HG03521 (cell line): ENCODE data around the gene CAMK1D.
"Not testable (repeated sequence)": the region's sequence is repeated elsewhere in the genome, so short reads cannot be mapped to it uniquely, and the experiment has no call there.

Experiments
- ATAC-seq: cut with Tn5 transposase; IDR thresholded peaks from one replicate; pipeline ENCODE4 v1.9.1; 2021; ENCODE audit warnings: mild to moderate bottlenecking, moderate library complexity; ENCODE audit not compliant: unreplicated experiment

Gene CAMK1D

DNA sequence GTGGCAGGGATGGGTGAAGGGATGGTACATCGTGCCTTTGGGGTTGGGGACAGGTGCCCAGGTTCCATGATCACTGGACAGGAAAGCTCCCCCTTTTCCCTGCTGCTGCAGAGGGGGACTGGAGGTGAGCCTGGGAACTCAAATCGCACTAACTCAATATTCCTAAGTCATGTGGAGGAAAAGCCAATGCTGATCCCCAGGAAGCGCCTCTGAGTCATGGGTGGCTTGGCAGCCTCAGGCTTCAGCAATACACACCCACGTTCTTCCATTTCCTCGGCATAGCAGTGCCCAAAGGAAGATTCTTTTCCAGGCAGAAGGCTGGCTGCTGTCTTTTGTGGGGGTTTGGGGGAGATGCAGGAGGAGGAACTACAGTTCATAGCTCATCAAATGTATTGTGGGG, 486.4 kb downstream of the CAMK1D start:
- no peak for ATAC-seq

DNA sequence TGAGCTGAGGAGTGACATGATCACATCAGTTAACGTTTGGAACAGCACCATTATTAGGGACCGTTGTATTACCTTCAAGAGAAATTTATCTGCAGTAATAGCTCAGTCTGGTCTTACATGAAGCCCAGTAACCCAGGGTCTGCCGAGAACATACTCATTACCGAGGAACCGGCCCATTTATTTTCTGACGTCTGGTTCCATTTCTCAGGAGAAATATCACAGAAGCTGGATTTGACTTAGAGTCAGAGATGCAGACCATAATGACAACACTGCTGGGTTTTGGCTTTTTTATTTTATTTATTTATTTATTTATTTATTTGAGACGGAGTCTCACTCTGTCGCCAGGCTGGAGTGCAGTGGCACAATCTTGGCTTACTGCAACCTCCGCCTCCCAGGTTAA, 489.0 kb downstream of the CAMK1D start:
- no peak for ATAC-seq

DNA sequence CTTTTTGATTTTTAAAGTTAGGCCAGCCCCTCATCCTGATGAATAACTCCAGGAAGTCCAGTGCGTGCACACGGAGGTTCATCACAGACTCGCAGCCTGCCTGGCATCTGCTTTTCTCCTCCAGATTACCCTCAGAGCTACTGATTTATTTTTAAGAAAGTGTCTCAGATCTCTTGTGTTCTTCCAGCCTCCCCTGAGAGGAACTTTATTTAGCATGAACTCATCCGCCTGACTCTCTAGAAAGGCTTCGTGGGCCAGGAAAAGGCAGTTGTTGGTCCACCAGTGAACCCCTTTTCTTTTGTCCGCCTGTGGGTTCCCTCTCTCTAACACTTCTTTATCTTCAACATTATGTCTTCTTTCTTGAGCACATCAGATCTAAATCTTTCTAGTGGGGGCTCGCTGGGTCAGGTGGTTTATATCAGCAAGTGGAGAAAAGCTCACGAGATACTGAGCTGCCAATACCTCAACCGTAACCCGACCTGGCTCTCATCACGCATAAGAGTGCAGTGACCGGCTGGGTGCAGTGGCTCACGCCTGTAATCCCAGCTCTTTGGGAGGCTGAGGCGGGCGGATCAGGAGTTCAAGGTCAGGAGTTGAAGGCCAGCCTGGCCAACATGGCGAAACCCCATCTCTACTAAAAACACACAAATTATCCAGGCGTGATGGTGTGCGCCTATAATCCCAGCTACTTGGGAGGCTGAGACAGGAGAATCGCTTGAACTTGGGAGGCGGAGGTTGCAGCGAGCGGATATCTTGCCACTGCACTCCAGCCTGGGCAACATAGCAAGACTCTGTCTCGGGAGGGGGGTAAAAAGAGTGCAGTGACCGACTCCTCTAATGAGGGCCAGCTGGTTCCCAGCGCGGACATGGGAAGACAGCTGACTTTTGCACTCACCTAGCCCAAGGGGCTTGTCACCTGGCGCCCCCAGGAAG, 489.9 kb downstream of the CAMK1D start:
- no peak for ATAC-seq

DNA sequence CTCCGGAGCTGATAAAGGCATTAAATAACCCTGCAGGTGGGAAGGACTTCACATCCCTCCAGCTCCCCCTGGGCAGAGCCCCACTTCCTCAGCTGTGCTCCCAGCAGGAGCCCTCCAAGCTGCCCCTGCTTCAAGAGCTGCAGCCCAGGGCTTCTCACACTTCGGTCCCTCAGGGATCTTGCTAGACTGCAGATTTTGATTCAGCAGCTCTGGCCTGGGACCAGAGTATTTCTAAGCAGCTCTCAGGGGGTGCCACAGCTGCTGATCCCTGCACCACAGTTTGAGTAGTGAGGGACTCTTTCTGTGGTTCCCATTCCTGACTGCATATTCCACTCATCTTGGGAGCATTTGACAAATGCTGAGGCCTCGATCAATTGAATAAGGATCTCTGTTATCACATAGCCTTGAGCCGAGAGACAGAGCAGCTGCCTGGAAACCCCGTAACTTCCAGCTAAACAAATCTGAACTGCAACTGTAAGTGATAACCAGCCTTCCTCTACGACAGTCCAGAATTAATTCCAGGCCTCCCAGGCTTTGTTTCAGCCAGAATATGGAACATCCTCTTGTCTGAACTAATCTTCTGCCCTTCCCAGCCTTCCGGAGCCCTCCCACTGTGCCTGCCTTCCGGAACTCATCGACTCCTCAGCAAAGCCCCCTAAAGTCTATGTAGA, 490.7 kb downstream of the CAMK1D start:
- no peak for ATAC-seq

DNA sequence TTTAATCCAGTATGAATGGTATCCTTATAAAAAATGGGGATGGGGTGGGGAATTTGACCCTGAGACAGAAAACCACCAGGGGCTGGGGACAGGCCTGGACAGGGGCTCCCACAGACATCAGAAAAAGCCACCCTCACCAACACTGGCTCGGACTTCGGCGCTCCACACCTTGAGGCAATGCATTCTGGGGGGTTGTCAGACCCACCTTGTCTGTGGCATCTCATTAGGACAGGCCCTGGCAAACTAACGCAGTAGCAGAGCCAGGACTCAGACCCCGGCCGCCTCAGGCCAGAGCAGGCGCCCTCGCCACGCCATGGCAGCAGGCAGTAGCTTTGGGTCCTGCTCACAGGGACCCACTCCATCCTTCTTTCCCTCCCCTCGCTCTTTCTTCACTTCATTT, 492.1 kb downstream of the CAMK1D start:
- no peak for ATAC-seq

DNA sequence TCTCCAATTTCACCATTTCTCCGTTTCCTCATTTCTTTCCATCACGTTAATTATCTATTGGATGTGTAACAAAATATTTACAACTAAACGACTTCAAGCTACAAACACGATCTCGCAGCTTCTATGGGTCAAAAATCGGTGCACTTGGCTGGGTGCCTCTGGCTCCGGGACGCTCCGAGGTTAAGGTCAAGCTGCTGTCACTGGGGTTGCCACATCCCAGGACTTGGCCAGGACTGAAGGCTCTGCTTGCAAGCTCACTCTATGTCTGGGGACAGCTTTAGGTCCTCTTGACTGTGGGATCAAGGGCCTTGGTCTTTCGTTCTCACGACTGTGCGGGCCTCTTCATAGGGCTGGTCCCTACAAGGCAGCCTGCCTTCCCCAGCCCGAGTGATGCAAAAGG, 492.5 kb downstream of the CAMK1D start:
- ATAC-seq: no peak

DNA sequence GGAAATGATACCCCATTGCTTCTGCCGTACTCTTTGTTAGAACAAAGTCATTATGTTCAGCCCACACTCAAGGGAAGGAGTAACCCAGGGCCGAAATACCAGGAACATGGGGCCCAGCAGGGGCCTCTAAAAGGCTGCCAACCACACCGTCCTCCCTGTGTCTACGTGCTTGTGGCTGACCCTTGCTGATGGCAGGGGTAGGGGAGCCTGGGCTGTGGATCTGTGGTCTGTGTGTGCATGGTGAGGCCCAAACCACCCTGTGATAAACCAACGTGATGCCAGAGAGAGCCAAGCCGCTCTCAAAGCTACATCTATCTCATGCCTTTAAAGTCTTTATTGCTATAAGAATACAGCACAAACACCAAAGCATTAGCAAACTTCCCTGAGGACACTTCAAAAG, 493.0 kb downstream of the CAMK1D start:
- no peak for ATAC-seq

DNA sequence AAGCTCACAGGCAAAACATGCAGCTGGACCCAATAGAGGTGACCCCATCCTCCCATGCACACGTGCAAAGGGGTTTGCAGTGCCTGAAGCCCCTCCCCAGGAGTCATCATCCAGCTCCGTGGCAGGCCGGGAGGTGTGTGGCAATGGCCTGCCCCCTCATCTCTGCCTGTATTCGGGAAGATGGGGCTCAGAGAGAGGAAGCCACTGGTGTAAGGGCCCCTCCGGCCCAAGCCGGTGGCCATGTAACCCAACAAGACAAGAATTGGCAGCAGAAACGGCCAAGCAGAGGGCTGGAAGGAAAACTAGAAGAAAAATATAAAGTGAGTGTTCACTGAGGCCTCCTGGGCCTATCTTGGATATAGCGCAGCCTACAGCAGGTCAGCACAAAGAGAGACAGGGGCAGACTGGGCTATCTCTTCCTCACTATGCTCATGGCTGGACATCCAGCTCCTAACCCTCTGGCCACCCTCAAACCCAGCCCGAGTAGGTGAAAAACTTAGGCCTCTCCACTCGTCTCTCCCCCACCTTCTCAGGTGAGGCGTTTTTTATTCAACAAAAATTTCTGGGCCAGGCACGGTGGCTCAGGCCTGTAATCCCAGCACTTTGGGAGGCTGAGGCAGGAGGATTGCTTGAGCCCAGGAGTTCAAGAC, 494.1 kb downstream of the CAMK1D start:
- no peak for ATAC-seq

DNA sequence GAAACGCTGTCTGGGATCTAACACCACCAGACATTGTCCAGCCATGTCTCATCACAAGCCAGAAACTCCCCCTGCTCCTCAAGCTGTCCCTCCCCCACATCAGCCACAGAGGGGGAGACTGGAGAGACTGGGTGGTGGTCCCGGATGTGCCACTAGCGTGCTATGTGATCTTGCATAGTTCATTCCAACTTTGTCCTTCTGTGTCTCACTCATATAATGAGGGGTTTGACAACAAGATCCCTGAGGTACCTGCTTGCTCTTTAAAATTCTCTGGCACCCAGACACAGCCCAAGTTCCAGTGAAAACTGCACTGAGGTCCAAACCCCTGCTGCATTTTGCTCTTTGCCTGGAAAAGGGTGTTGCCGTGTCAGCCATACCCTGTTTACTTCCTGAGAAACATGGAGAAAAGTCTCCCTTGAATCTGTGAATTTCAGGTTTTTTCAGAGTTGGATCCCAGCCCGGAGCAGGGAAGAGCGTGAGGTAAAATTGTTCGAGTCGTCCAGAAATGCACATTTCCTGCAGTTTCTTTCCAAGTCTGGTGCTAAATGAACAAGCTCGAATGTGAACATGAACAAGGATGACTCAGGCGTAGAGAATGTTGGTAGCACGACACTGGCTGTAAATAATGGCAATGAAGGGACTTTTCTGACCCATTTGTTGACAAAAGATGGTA, 495.6 kb downstream of the CAMK1D start:
- no peak for ATAC-seq

DNA sequence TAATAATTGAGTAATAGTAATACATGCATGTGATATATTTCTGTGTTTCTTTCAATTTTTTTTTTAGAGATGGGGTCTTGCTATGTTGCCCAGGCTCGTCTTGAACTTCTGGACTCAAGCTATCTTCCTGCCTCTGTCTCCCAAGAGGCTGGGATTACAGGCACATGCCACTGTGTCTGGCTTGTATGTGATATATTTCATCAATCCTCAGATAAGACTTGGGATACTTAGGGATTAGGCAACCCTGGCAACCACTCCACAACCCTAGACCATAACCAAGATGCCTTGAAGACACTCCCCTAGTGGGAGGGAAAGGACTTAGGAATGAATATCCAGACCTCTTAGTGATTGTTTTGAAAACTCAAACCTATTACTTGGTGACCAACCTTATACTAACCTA, 497.4 kb downstream of the CAMK1D start:
- ATAC-seq: no peak

DNA sequence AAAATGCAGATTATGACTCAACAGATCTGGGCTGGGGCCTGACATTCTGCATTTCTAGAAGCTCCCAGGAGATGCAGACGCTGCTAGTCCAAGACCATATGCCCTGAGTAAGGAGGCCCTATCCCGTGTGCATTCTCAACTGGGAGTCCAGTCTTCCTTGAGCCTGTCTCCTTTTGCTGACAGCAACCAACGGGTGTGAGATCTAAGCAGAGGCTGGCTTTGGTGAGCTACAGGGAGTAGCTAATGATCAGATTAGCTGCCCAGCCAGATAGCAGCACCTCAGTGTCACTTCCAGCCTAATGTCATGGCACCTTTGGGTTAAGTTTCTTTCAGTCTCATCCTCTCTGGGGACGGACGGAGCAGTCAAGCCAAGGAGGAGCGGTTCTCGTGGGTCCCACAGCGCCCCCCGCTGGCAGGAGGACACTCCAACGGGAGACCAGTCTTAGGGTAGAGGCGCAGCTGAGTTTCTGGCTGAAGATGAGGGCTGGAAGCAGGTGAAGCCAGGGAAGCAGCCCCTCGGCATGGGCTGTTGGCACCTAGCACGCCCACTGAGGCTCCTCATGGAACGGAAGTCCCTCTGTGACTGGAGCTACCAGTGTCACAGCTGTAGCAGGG, 498.1 kb downstream of the CAMK1D start:
- no peak for ATAC-seq

DNA sequence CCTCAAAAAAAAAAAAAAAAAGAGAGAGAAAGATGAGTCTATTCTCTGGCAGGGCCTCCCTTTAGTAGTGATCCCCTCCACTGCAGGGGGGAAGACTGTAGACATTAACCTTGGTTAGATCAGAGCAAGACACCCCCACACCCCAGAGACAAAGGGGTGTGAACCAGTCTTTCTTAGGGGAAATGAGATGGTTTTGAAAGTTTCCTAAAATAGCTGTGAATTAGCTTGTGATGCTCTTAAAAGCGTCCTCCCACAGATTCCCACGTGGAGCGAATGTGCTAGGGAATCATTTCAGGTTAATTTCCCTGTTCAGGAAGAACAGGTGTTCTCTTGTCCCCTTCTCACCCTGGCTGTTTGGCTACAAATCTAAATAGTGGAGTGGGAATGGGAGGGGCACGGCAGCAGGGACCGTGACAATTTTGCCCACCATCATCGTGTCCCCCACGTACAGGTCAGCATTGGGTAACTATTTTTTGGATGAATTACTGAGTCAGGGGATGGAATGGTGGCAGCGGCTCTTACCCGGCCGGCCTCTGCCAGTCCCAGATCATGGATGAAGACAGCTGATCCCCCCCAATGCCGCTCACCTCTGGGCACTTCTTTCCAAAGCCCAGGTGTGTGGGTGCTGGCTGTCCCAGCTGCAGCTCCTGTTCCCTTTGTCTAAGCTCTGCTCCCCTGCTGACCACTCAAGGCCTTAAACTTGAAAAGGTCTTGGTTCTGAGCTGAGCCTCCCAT, 499.3 kb downstream of the CAMK1D start:
- no peak for ATAC-seq

DNA sequence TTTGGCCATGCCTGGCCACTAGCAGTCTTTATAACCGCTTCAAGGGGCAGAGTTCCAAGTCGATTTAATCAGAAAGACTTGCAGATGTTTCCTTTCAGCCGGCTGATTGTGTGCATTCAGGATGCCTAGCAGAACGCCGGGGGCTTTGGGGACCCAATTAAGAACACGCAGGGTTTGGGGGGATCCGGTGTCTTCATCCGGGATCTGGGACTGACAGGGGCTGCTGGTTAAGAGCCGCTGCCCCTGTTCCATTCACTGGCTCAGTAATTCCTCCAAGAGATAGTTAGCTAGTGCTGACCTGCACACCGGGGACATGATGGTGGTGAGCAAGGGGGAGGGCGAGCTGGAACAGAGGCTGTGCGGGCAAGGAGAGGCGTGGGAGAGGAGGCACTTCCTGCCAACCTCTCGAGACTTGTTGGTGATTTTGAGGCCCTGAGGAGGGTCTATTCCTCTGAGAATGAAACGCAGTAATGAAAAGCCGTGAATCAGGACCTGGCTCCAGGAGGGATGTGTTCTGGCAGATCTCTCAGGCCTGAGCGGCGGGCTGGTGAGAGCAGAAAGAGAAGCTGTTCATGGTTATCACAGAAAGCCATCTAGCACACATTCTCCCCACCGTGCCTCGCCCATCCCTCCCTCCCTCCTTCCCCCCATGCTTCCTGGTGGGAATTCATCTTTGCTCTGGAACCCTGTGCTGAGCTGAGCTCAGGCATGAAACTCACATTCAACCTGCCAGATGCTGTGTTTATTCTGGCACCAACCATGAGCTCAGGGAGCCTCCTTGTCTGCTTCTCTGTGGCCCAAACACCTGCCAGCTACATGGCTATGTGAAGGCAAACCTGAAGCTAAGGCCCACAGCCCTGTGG, 500.2 kb downstream of the CAMK1D start:
- no peak for ATAC-seq

DNA sequence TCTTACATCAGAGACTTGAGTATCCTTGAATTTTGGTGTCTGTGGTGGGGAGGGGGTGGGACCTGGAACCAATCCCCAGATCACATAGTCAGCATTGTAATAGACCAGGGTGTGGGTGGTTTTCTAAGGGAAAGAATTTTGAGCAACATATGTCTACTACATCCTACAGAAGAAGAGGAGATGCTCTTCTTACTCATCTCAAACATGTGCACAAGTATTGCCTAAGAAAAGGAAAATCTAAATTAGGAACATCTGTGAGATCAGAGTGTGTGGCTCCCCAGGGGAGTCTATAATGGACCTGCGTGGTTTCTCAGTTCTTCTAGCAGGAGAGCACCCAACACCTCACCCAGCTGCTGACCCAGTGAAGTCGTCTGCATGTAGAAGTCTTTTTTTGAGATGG, 503.3 kb downstream of the CAMK1D start:
- no peak for ATAC-seq

DNA sequence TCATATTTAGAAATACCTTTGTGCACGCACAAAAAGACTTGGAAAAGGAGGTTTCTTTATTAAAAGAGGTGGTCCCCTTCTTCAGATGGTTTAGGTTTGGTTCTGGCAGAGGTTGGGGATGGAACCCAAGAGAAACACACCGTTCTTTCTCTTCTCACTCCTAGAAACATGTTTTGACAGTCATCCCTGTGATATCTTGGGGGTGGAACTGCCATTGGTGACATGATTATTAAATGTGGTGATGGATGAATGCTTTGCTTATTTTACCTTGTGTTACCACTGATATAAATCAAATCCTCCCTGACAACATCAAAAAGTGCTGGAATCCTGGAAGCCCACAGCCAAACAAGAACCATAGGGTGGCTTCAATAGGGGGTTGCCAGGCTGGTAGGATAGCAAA, 505.6 kb downstream of the CAMK1D start:
- no peak for ATAC-seq

DNA sequence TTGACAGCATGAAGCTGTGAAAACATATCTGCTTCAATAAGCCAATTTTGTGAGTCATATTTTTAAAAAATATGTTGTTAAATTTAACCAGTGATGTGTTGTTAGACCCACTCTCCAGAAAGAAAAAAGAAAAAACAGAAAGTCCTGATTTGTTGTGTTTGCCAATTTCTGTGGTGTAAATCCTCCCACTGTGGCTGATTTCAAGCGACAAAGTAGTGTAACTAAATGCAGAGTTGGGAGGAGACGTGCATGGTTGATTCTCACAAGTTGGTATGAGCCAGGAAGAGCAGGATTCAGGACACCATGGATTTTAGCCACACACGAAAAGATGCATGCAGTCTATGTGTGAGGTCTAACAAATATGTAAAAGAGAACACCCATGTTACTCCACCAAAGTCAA, 513.1 kb downstream of the CAMK1D start:
- ATAC-seq: no peak

DNA sequence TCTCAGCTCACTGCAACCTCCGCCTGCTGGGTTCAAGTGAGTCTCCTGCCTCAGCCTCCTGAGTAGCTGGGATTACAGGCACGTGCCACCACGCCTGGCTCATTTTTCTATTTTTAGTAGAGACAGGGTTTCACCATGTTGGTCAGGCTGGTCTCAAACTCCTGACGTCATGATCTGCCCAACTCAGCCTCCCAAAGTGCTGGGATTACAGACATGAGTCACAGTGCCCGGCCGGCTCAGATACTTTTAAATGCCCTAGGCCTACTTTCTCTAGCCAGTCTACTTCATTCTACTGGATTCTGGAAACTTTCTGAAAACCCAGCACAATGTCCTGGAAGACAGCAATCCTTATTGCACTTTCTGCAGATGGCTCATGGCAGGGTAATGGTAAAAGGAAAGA, 516.2 kb downstream of the CAMK1D start:
- ATAC-seq: not testable (repeated sequence)

DNA sequence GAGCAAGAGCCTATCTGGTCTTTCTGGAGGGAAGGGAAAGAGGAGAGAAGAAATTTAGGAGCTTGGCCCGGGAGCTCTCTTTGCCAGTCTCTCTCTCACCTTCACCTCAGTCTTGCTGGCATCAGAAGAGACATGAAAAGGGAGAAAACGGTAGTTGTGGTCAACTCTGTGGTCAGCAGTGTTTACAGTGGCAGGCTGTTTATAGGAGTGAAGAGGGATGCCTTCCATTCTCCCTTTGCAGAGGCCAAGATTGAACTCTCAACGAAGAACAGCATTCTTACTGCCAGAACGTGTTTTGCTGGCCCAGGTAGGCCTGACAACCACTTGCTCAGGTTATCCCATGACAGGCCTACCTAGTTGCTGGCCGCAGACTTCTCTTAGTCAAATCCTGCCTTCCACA, 518.9 kb downstream of the CAMK1D start:
- ATAC-seq: no peak

DNA sequence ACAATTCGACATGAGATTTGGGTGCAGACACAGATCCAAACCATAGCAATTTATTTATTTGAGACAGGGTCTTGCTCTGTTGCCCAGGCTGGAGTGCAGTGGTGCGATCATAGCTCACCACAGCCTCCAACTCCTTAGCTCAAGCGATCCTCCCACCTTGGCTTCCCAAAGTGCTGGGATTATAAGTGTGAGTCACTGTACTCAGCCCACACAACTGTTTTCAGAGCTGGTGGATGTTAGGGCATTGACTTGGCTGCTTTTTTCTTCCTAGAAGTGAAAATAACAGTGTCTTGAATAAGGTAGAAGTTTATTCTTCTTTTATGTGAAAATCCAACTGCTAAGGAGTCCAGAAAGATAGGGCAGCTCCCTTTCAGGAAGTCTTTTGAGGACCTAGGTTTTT, 520.1 kb downstream of the CAMK1D start:
- ATAC-seq: no peak
